Measurements from ENCODE around the gene KRT6C.

GRCh38 chr12:52439845-52440244 is 33.8 kb downstream of the KRT6C start:
- no peak for TF ChIP-seq ELF1 (IDR thresholded peaks at IDR 0.05)
- no peak for TF ChIP-seq RFX5 (IDR thresholded peaks at IDR 0.05; ENCODE audit: low read length)
- no peak for TF ChIP-seq CTCF (IDR thresholded peaks at IDR 0.05)
- TF ChIP-seq POLR2AphosphoS5 (IDR thresholded peaks at IDR 0.05; ENCODE audit: low read depth, low read length) = no peak
- TF ChIP-seq REST (IDR thresholded peaks at IDR 0.05; ENCODE audit: low read depth, low read length) = no peak
- TF ChIP-seq EZH2phosphoT487 (IDR thresholded peaks at IDR 0.05; ENCODE audit: borderline replicate concordance, low read depth) = no peak
- no peak for TF ChIP-seq EP300 (IDR thresholded peaks at IDR 0.05; ENCODE audit: borderline replicate concordance in 1 of 2, low read depth in 1 of 2, low read length in 1 of 2)
- no peak for TF ChIP-seq FOXM1 (IDR thresholded peaks at IDR 0.05; ENCODE audit: low read depth)
- no peak for TF ChIP-seq USF1 (IDR thresholded peaks at IDR 0.05; ENCODE audit: borderline replicate concordance, low read depth)
- no peak for TF ChIP-seq JUND (IDR thresholded peaks at IDR 0.05)
- TF ChIP-seq NRF1 (IDR thresholded peaks at IDR 0.05; ENCODE audit: low read depth, low read length) = no peak
